SK-MEL-5 (cell line): ENCODE measurements around the gene NABP2. TPM values are rescaled to one million over a fixed set of nuclear protein-coding genes. Genes with fewer than 3 reads are reported as not detected.
"Not testable (repeated sequence)": the region's sequence is repeated elsewhere in the genome, so short reads cannot be mapped to it uniquely, and the experiment has no call there.

Experiments used
- DNase-seq: peaks from one replicate; pipeline ENCODE4 v3.0.0-alpha.2; 2016; ENCODE audit warnings: low read depth, low spot score
- in situ Hi-C: cut with HindIII; loops from 2 replicates; pipeline ENCODE4 v1.10.0; 2016; ENCODE audit warnings: low sequenced_read_pairs, high pct_unique_total_duplicates, low pct_unique_long_range_greater_than_20kb
- total RNA-seq: library from RNA; depleted of rRNA; stranded (reverse); fragments of >200 nt; shearing (Covaris generic); gene quantifications from 2 replicates; pipeline ENCODE4 v1.2.3, GENCODE V29; 2014; rRNA removed

The NABP2 gene
- total RNA-seq, 1 experiment from 2014 or later = 37.8 TPM

DNA sequence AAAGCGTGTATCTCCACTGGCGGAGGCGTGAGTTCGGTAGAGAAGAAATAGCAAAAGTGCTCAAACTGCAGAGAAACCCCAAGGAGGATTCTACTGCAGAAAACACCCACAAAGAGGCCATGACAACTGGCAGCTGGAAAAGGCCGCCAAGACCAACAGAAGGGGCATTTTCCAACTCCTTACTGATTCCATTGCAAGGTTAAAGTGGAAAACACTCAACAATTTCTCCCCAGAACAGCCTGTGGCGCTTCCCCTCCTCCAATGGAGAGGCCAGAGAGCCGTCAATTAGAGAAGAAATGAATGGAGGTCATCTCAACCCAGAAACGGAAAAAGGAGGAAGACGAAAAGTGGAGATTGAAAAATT, 34.7 kb downstream of the NABP2 start:
- in situ Hi-C loops = no loop called here
- DNase-seq = no peak

DNA sequence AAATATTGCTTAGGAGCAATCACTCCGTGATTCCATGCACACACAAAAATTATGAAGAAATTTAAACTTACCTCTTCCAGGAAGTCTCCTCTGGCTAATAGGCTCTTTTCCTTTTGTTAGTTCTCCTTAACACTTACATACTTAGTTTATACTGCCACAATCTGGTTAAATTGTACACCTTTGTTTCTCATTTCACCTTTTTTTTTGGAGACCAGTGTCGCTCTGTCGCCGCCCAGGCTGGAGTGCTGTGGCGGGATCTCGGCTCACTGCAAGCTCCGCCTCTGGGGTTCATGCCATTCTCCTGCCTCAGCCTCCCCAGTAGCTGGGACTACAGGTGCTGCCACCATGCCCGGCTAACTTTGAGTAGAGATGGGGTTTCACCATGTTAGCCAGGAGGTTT, 36.2 kb downstream of the NABP2 start:
- in situ Hi-C loops = no loop called here
- DNase-seq = no peak

- in situ Hi-C loops = no loop called here
- DNase-seq = no peak
Observed at GRCh38 chr12:56260921-56261320, 36.8 kb downstream of the NABP2 start.

- peak; percentile 26 for DNase-seq
- in situ Hi-C loops = no loop called here
Observed at GRCh38 chr12:56261503-56262232, 37.5 kb downstream of the NABP2 start.

DNA sequence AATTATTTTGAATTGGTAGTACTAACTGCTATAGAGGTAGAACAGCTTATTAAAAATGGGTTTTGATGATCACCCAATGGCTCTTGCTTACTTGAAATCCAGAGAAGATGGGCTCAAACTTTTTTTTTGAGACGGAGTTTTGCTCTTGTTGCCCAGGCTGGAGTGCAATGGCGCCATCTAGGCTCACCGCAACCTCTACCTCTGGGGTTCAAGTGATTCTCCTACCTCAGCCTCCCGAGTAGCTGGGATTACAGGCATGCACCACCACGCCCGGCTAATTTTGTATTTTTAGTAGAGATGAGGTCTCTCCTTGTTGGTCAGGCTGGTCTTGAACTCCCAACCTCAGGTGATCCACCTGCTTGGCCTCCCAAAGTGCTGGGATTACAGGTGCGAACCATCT, 38.8 kb downstream of the NABP2 start:
- in situ Hi-C loops, DNase-seq: not testable (repeated sequence)

GRCh38 chr12:56266068-56266692, 42.0 kb downstream of the NABP2 start:
- in situ Hi-C loops, DNase-seq: not testable (repeated sequence)

- DNase-seq = peak; percentile 90
Observed at GRCh38 chr12:56266693-56267442, 42.7 kb downstream of the NABP2 start, which contains the start of gene COQ10A. Gene COQ10A (plus strand): TSS chr12:56266942. CDS start chr12:56267119, 177 bp downstream.

DNA sequence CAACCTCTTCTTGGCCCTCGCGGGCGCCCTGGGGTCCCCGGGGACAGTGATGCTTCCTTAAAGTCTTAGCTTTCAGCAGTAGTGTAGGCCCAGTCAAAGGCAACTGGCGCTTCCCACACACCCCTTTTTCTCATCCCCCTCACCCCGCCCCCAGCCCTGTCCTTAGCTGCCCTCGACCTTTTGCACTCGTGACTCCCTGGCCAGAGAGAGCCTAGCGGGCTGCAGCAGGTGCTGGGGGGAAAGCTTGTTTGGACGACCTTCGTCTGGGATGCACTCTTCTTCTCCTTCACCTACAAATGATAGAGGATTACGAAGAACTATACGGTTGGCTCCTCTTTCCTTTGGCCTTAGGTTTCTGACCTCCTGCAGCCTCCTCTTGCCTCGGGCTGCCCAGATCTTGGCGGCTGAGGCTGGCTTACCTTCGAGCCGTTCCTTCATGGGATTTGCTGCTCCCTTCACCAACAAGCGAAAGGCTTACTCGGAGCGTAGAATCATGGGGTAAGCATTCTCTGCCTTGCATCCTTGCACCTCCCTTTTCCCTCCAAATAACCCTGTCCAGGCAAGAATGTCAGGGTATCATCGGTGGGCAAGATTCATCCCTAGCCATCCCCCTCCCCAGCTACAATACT, 43.4 kb downstream of the NABP2 start:
- peak; percentile 11 for DNase-seq
- in situ Hi-C loops = no loop called here

More at GRCh38 chr12:56266693-56267442, 42.7 kb downstream of the NABP2 start, which contains the start of gene COQ10A:
- in situ Hi-C loops = no loop called here

- in situ Hi-C loops = no loop called here
- DNase-seq = peak; percentile 65
Observed at GRCh38 chr12:56271031-56271430, 46.9 kb downstream of the NABP2 start.

DNA sequence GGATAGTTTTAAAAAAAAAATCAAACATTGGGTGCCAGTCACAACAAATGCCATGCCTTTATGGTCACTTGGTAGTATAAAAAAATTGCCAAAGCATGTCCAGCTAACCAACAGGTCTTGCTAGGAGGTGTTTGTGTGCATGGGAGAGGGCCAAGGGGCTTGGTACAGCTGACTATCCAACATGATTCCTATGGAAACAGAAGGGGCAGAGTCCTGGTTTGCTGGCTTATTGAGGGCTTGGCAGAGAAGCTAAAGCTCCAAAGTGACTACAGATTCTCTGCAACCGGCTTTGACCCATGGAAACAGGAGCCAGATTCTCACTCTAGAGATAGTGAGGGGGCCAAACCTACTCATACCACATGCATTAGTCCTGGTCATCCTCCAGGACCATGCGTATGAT, 48.3 kb downstream of the NABP2 start:
- DNase-seq, in situ Hi-C loops: not testable (repeated sequence)

GRCh38 chr12:56274299-56274698, 50.2 kb downstream of the NABP2 start:
- in situ Hi-C loops = no loop called here
- DNase-seq = no peak

GRCh38 chr12:56278905-56279304, 54.8 kb downstream of the NABP2 start:
- in situ Hi-C loops = no loop called here
- no peak for DNase-seq

Other genes starting within 250 kb of the NABP2 start
- 11.2 and 16.1 TPM in 2 replicates for gene SUOX, start 227.1 kb upstream of the NABP2 start, total RNA-seq
- 0.79 and 1.1 TPM in 2 replicates for gene IKZF4, start 203.3 kb upstream of the NABP2 start, total RNA-seq
- gene RPS26, start 182.4 kb upstream of the NABP2 start, total RNA-seq = 372 and 394 TPM in 2 replicates
- gene ERBB3, start 144.2 kb upstream of the NABP2 start, total RNA-seq = 114 and 125 TPM in 2 replicates
- gene PA2G4, start 119.8 kb upstream of the NABP2 start, total RNA-seq = 473 and 487 TPM in 2 replicates
- gene RPL41, start 107.7 kb upstream of the NABP2 start, total RNA-seq = 5,360 and 5,858 TPM in 2 replicates
- gene ZC3H10, start 106.1 kb upstream of the NABP2 start, total RNA-seq = 5.6 and 7.3 TPM in 2 replicates
- 90.9 and 100 TPM in 2 replicates for gene ESYT1, start 96.1 kb upstream of the NABP2 start, total RNA-seq
- 63.2 and 66.0 TPM in 2 replicates for gene MYL6B, start 71.8 kb upstream of the NABP2 start, total RNA-seq
- gene MYL6, start 66.0 kb upstream of the NABP2 start, total RNA-seq = 483 and 574 TPM in 2 replicates
- 20.9 and 39.0 TPM in 2 replicates for gene SMARCC2, start 34.9 kb upstream of the NABP2 start, total RNA-seq
- gene RNF41, start 2.4 kb upstream of the NABP2 start, total RNA-seq = 47.7 and 48.9 TPM in 2 replicates
- not detected in 2 replicates for gene SLC39A5, start 5.7 kb downstream of the NABP2 start, total RNA-seq
- gene ANKRD52, start 34.0 kb downstream of the NABP2 start, total RNA-seq = 13.5 and 14.7 TPM in 2 replicates
- 16.4 and 18.4 TPM in 2 replicates for gene COQ10A, start 42.6 kb downstream of the NABP2 start, total RNA-seq
- 110 and 119 TPM in 2 replicates for gene CS, start 76.0 kb downstream of the NABP2 start, total RNA-seq
- gene CNPY2, start 91.6 kb downstream of the NABP2 start, total RNA-seq = 311 and 316 TPM in 2 replicates
- 32.5 and 50.6 TPM in 2 replicates for gene PAN2, start 109.7 kb downstream of the NABP2 start, total RNA-seq
- gene IL23A, start 114.5 kb downstream of the NABP2 start, total RNA-seq = 0.34 TPM in 1 of 2 replicates, not detected in the other
- gene STAT2, start 135.8 kb downstream of the NABP2 start, total RNA-seq = 131 and 139 TPM in 2 replicates
- gene APOF, start 138.5 kb downstream of the NABP2 start, total RNA-seq = not detected in 2 replicates
- gene TIMELESS, start 225.1 kb downstream of the NABP2 start, total RNA-seq = 7.7 and 10.1 TPM in 2 replicates
- gene MIP, start 230.3 kb downstream of the NABP2 start, total RNA-seq = not detected in 2 replicates
- gene SPRYD4, start 244.2 kb downstream of the NABP2 start, total RNA-seq = 4.5 and 4.8 TPM in 2 replicates